ENCODE data around the gene PAK6.

PAK6 gene

GRCh38 chr15:40256638-40257235 lies 17.9 kb downstream of the PAK6 start:
- DNase-seq, result peak; percentile 51 to 60 (median 56)

GRCh38 chr15:40257656-40258450 lies 19.0 kb downstream of the PAK6 start:
- no peak for DNase-seq

GRCh38 chr15:40258544-40258943 lies 19.7 kb downstream of the PAK6 start:
- DNase-seq, result no peak

GRCh38 chr15:40259021-40259420 lies 20.2 kb downstream of the PAK6 start:
- no peak for DNase-seq

GRCh38 chr15:40263024-40263754 lies 24.3 kb downstream of the PAK6 start:
- peak in 1 of 3 donors; percentile 57 for DNase-seq

- DNase-seq, result no peak
These were observed 25.7 kb downstream of the PAK6 start for GRCh38 chr15:40264321-40265153.

- DNase-seq, result no peak
These were observed 26.5 kb downstream of the PAK6 start for GRCh38 chr15:40265355-40265754.

- no peak for DNase-seq
These were observed 27.0 kb downstream of the PAK6 start for GRCh38 chr15:40265875-40266274.

GRCh38 chr15:40266828-40267304 lies 28.0 kb downstream of the PAK6 start:
- DNase-seq, result peak; percentile 92 to 94 (median 93)

GRCh38 chr15:40267670-40268069 lies 28.8 kb downstream of the PAK6 start:
- no peak for DNase-seq

- no peak for DNase-seq
These were observed 30.7 kb downstream of the PAK6 start for GRCh38 chr15:40269604-40270003.

- DNase-seq, result no peak
These were observed 31.6 kb downstream of the PAK6 start for GRCh38 chr15:40270246-40270995.

GRCh38 chr15:40271685-40272484 lies 33.0 kb downstream of the PAK6 start:
- DNase-seq, result no peak

GRCh38 chr15:40272485-40273056 lies 33.7 kb downstream of the PAK6 start:
- no peak for DNase-seq

GRCh38 chr15:40273428-40273827 lies 34.6 kb downstream of the PAK6 start:
- DNase-seq, result no peak

GRCh38 chr15:40274350-40275274 lies 35.7 kb downstream of the PAK6 start:
- DNase-seq, result peak; percentile 88 to 96 (median 94)

GRCh38 chr15:40275523-40275922 lies 36.7 kb downstream of the PAK6 start:
- peak in 2 of 3 donors; percentile 33 to 47 for DNase-seq

GRCh38 chr15:40275954-40276353 lies 37.1 kb downstream of the PAK6 start:
- DNase-seq, result no peak

- no peak for DNase-seq
These were observed 38.1 kb downstream of the PAK6 start for GRCh38 chr15:40276927-40277326.
